Activated T-cell treated with anti-CD3 and anti-CD28 coated beads, Interleukin-2, amount 50 U/mL, for 1 hour (primary cell): Measurements from ENCODE around the gene CCDC93.

ENCODE experiments used
- DNase-seq: peaks from one replicate; pipeline ENCODE4 v3.0.0-alpha.2; 2020

The CCDC93 gene, protein sequence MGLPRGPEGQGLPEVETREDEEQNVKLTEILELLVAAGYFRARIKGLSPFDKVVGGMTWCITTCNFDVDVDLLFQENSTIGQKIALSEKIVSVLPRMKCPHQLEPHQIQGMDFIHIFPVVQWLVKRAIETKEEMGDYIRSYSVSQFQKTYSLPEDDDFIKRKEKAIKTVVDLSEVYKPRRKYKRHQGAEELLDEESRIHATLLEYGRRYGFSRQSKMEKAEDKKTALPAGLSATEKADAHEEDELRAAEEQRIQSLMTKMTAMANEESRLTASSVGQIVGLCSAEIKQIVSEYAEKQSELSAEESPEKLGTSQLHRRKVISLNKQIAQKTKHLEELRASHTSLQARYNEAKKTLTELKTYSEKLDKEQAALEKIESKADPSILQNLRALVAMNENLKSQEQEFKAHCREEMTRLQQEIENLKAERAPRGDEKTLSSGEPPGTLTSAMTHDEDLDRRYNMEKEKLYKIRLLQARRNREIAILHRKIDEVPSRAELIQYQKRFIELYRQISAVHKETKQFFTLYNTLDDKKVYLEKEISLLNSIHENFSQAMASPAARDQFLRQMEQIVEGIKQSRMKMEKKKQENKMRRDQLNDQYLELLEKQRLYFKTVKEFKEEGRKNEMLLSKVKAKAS

GRCh38 chr2:118013724-118014491, at the start of gene CCDC93:
Gene CCDC93, minus strand, starts transcription at chr2:118014070. Its CDS starts 75 bp downstream, at chr2:118013995.
- peak; percentile 91 for DNase-seq

- no peak for DNase-seq
Observed at GRCh38 chr2:118062669-118063068, 48.8 kb upstream of the CCDC93 start.

DNA sequence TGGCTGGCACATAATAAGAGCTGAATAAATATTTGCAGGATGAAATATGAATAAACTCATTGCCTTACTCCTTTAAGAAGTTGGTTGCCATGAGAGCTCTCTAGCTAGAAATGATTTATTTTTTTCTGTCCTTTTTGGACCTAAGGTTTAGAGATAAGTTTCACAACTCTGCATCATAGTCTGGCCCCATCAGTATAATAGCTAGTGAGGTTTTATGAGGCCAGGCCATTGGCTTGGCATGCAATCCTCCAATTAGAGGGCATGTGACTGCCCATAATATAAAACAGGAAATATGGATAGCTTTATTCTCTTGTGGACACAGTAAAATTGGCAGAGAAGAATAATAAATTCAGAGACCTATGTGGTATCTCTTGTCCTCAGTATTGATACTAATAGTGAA, 48.2 kb upstream of the CCDC93 start:
- DNase-seq: no peak

GRCh38 chr2:118061135-118061955, 47.5 kb upstream of the CCDC93 start:
- DNase-seq: no peak

- no peak for DNase-seq
Observed at GRCh38 chr2:118059919-118060478, 46.1 kb upstream of the CCDC93 start.

- no peak for DNase-seq
Observed at GRCh38 chr2:118058951-118059350, 45.1 kb upstream of the CCDC93 start.

GRCh38 chr2:118056801-118057200, 42.9 kb upstream of the CCDC93 start:
- no peak for DNase-seq

GRCh38 chr2:118056165-118056534, 42.3 kb upstream of the CCDC93 start:
- DNase-seq: no peak

- no peak for DNase-seq
Observed at GRCh38 chr2:118055512-118056164, 41.8 kb upstream of the CCDC93 start.

GRCh38 chr2:118054213-118055008, 40.5 kb upstream of the CCDC93 start:
- no peak for DNase-seq

DNA sequence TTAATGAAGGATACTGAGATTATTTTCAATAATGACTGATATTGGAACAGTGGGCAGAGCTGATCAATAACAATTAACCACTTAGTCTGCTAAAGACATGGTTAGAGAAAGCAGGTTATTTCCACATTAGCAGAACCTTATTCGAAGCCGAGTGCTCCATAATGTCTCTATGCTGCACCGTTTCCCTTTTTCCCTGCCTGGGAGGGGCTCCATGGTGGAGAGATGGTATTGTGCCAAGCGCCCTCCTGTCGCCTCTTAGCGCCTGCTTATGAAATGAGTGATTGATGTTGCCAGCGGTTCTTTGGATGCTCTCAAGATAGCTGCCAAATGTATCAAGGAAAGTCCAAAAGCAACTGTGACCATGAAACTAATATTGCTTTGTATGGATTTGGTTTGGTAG, 39.8 kb upstream of the CCDC93 start:
- DNase-seq: no peak

DNA sequence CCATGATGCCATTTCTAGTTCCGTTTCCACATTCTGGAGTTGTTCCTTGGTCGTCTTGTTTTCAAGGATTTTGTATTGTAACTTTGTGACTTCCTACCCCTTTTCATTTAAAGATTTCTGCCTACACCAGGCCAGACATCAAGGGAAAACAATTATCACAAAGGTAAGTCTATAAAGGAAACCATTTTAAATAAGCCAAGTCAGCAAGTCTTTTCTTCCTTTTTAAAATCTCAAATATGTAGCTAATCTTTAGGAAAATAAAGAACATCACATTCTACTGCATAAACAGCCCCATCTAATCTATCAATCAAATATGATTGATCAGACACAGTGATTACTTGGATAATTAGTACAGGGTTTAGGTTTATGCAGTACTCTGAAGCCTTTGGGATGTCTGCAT, 38.6 kb upstream of the CCDC93 start:
- DNase-seq: no peak

DNA sequence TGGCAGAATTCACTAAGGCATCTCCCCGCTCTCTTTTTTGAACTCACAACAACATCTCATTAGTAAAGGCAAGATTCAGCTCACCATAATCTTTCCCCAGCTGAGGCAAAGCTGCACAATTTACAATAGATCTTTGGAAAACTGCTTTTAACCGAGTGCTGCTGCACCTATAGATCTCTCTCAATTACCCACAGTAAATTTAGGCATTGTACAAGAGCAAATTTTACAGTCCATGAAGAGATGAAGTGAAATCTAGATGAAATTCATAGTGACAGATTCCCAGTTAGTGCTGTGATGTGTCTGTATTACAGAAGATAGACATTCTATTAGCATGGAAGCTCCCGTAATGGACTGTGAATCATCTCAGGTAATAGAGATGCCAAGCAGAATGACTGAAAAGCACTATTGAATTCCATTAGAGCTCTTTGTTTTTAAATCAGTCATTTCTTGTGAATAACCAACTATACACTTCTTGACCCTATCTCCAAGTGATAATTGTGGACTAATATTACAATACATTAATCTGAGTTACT, 38.0 kb upstream of the CCDC93 start:
- DNase-seq: no peak

- DNase-seq: no peak
Observed at GRCh38 chr2:118050974-118051373, 37.1 kb upstream of the CCDC93 start.

GRCh38 chr2:118050386-118050785, 36.5 kb upstream of the CCDC93 start:
- no peak for DNase-seq

- no peak for DNase-seq
Observed at GRCh38 chr2:118049816-118050140, 35.9 kb upstream of the CCDC93 start.

- no peak for DNase-seq
Observed at GRCh38 chr2:118049140-118049815, 35.4 kb upstream of the CCDC93 start.

DNA sequence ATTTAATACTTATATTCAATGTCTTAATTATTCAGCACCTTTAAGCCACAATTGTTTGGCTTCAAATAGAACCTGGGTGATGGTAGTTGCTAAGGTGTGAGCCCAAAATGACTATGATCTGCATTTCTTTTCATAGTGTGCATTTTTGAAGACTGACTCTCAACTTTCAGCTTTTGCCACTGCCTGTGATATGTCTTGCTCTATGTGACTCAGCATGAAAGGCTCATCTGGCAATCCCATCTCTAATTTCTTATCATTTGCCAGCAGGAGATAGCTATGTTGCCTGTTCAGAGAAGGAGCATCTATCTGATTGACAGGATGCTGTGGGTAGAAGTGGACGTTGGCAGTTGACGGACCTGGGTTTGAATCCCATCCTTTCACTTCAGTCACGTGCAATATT, 34.5 kb upstream of the CCDC93 start:
- no peak for DNase-seq

GRCh38 chr2:118047380-118047826, 33.5 kb upstream of the CCDC93 start:
- no peak for DNase-seq

- no peak for DNase-seq
Observed at GRCh38 chr2:118046634-118047210, 32.9 kb upstream of the CCDC93 start.
